ENCODE results near the gene TEAD1. TPM values are rescaled to one million over a fixed set of nuclear protein-coding genes. Genes with fewer than 3 reads are reported as not detected.

The TEAD1 gene
- total RNA-seq, 1 experiment from 2014 or later, result 58.0 TPM

GRCh38 chr11:12963792-12964536, 289.7 kb downstream of the TEAD1 start:
- peak; percentile 88 for DNase-seq
- H3K27me3 ChIP-seq (ENCODE audit: control insufficient read depth, insufficient read depth, low read length), result no peaks in the 10 kb centered on the region
- no peaks in the 10 kb centered on the region for H3K36me3 ChIP-seq (replicated peaks; ENCODE audit: control insufficient read depth, insufficient read depth, low read length)
- H3K4me3 ChIP-seq (ENCODE audit: insufficient read depth, low read depth, low read length), result no peak overlapping the region

GRCh38 chr11:12964650-12965049, 290.4 kb downstream of the TEAD1 start:
- Histone ChIP-seq H3K36me3 (replicated peaks; ENCODE audit: control insufficient read depth, insufficient read depth, low read length) (no peaks in the 10 kb centered on the region), H3K4me3 (ENCODE audit: insufficient read depth, low read depth, low read length) (no peak overlapping the region), H3K27me3 (ENCODE audit: control insufficient read depth, insufficient read depth, low read length) (no peaks in the 10 kb centered on the region)
- no peak for DNase-seq

GRCh38 chr11:12966002-12966401, 291.8 kb downstream of the TEAD1 start:
- DNase-seq, result no peak
- no peaks in the 10 kb centered on the region for H3K27me3 ChIP-seq (ENCODE audit: control insufficient read depth, insufficient read depth, low read length)
- H3K36me3 ChIP-seq (replicated peaks; ENCODE audit: control insufficient read depth, insufficient read depth, low read length), result no peaks in the 10 kb centered on the region
- H3K4me3 ChIP-seq (ENCODE audit: insufficient read depth, low read depth, low read length), result no peak overlapping the region

GRCh38 chr11:12968101-12968500, 293.9 kb downstream of the TEAD1 start:
- Histone ChIP-seq H3K4me3 (ENCODE audit: insufficient read depth, low read depth, low read length) (no peak overlapping the region), H3K27me3 (ENCODE audit: control insufficient read depth, insufficient read depth, low read length) (no peaks in the 10 kb centered on the region), H3K36me3 (replicated peaks; ENCODE audit: control insufficient read depth, insufficient read depth, low read length) (no peaks in the 10 kb centered on the region)
- DNase-seq, result no peak

GRCh38 chr11:12968826-12969225, 294.6 kb downstream of the TEAD1 start:
- no peak for DNase-seq
- no peaks in the 10 kb centered on the region for H3K36me3 ChIP-seq (replicated peaks; ENCODE audit: control insufficient read depth, insufficient read depth, low read length)
- no peak overlapping the region for H3K4me3 ChIP-seq (ENCODE audit: insufficient read depth, low read depth, low read length)
- H3K27me3 ChIP-seq (ENCODE audit: control insufficient read depth, insufficient read depth, low read length), result no peaks in the 10 kb centered on the region

GRCh38 chr11:12971955-12972354, 297.7 kb downstream of the TEAD1 start:
- no peak overlapping the region for H3K4me3 ChIP-seq (ENCODE audit: insufficient read depth, low read depth, low read length)
- DNase-seq, result no peak
- no peaks in the 10 kb centered on the region for H3K36me3 ChIP-seq (replicated peaks; ENCODE audit: control insufficient read depth, insufficient read depth, low read length)

GRCh38 chr11:12973528-12974181, 299.4 kb downstream of the TEAD1 start:
- DNase-seq, result no peak
- H3K36me3 ChIP-seq (replicated peaks; ENCODE audit: control insufficient read depth, insufficient read depth, low read length), result no peaks in the 10 kb centered on the region
- no peak overlapping the region for H3K4me3 ChIP-seq (ENCODE audit: insufficient read depth, low read depth, low read length)
- no peaks in the 10 kb centered on the region for H3K27me3 ChIP-seq (ENCODE audit: control insufficient read depth, insufficient read depth, low read length)

More at GRCh38 chr11:12971955-12972354, 297.7 kb downstream of the TEAD1 start:
- no peaks in the 10 kb centered on the region for H3K27me3 ChIP-seq (ENCODE audit: control insufficient read depth, insufficient read depth, low read length)

- H3K36me3 ChIP-seq (replicated peaks; ENCODE audit: control insufficient read depth, insufficient read depth, low read length), result no peaks in the 10 kb centered on the region
- DNase-seq, result no peak
- no peak overlapping the region for H3K4me3 ChIP-seq (ENCODE audit: insufficient read depth, low read depth, low read length)
- H3K27me3 ChIP-seq (ENCODE audit: control insufficient read depth, insufficient read depth, low read length), result no peaks in the 10 kb centered on the region
These were observed 301.0 kb downstream of the TEAD1 start for GRCh38 chr11:12975195-12975594.

- Histone ChIP-seq H3K36me3 (replicated peaks; ENCODE audit: control insufficient read depth, insufficient read depth, low read length) (no peaks in the 10 kb centered on the region), H3K27me3 (ENCODE audit: control insufficient read depth, insufficient read depth, low read length) (no peaks in the 10 kb centered on the region), H3K4me3 (ENCODE audit: insufficient read depth, low read depth, low read length) (no peak overlapping the region)
- DNase-seq, result no peak
These were observed 305.9 kb downstream of the TEAD1 start for GRCh38 chr11:12979928-12980689.

GRCh38 chr11:12981676-12982522, 307.7 kb downstream of the TEAD1 start:
- DNase-seq, result no peak
- Histone ChIP-seq H3K27me3 (ENCODE audit: control insufficient read depth, insufficient read depth, low read length) (no peaks in the 10 kb centered on the region), H3K36me3 (replicated peaks; ENCODE audit: control insufficient read depth, insufficient read depth, low read length) (no peaks in the 10 kb centered on the region), H3K4me3 (ENCODE audit: insufficient read depth, low read depth, low read length) (no peak overlapping the region)

GRCh38 chr11:12983336-12983735, 309.1 kb downstream of the TEAD1 start:
- DNase-seq, result no peak
- H3K36me3 ChIP-seq (replicated peaks; ENCODE audit: control insufficient read depth, insufficient read depth, low read length), result no peaks in the 10 kb centered on the region
- H3K27me3 ChIP-seq (ENCODE audit: control insufficient read depth, insufficient read depth, low read length), result no peaks in the 10 kb centered on the region
- H3K4me3 ChIP-seq (ENCODE audit: insufficient read depth, low read depth, low read length), result no peak overlapping the region

- Histone ChIP-seq H3K36me3 (replicated peaks; ENCODE audit: control insufficient read depth, insufficient read depth, low read length) (no peaks in the 10 kb centered on the region), H3K27me3 (ENCODE audit: control insufficient read depth, insufficient read depth, low read length) (no peaks in the 10 kb centered on the region), H3K4me3 (ENCODE audit: insufficient read depth, low read depth, low read length) (no peak overlapping the region)
- DNase-seq, result no peak
These were observed 312.1 kb downstream of the TEAD1 start for GRCh38 chr11:12986194-12986898.

- Histone ChIP-seq H3K4me3 (ENCODE audit: insufficient read depth, low read depth, low read length) (no peak overlapping the region), H3K36me3 (replicated peaks; ENCODE audit: control insufficient read depth, insufficient read depth, low read length) (no peaks in the 10 kb centered on the region), H3K27me3 (ENCODE audit: control insufficient read depth, insufficient read depth, low read length) (no peaks in the 10 kb centered on the region)
- no peak for DNase-seq
These were observed 315.4 kb downstream of the TEAD1 start for GRCh38 chr11:12989428-12990161.

Measured in H7 (cell line).